HEK293 (cell line): ENCODE measurements around the gene OSBP2.

Experiments
- CTCF ChIP-seq: fragments of 450-650 bp; formaldehyde crosslinking; IDR thresholded peaks from 2 replicates; pipeline ENCODE4 v1.5.1; 2016; ENCODE audit warnings: missing biosample characterization, missing genetic modification characterization
- KLF1 ChIP-seq: fragments of 450-650 bp; formaldehyde crosslinking; IDR thresholded peaks from 2 replicates; pipeline ENCODE4 v1.5.1; 2016; ENCODE audit warnings: missing biosample characterization, missing genetic modification characterization
- PATZ1 ChIP-seq: fragments of 450-650 bp; formaldehyde crosslinking; IDR thresholded peaks from 2 replicates; pipeline ENCODE4 v1.5.1; 2016; ENCODE audit warnings: missing biosample characterization, missing genetic modification characterization
- SP2 ChIP-seq: fragments of 450-650 bp; formaldehyde crosslinking; IDR thresholded peaks from 2 replicates; pipeline ENCODE4 v1.5.1; 2016; ENCODE audit warnings: missing biosample characterization, missing genetic modification characterization
- YY1 ChIP-seq: fragments of 450-650 bp; formaldehyde crosslinking; IDR thresholded peaks from 2 replicates; pipeline ENCODE4 v1.5.1; 2018; ENCODE audit warnings: missing biosample characterization, missing genetic modification characterization
- ZFP37 ChIP-seq: fragments of 450-650 bp; formaldehyde crosslinking; IDR thresholded peaks from 2 replicates; pipeline ENCODE4 v1.5.1; 2016; ENCODE audit warnings: missing biosample characterization, missing genetic modification characterization
- ZNF558 ChIP-seq: fragments of 450-650 bp; formaldehyde crosslinking; IDR thresholded peaks from 2 replicates; pipeline ENCODE4 v1.5.1; 2016; ENCODE audit warnings: missing biosample characterization, missing genetic modification characterization
- ZNF654 ChIP-seq: fragments of 450-650 bp; formaldehyde crosslinking; IDR thresholded peaks from 2 replicates; pipeline ENCODE4 v1.5.1; 2016; ENCODE audit warnings: low read depth, missing biosample characterization, missing genetic modification characterization
- ZSCAN5A ChIP-seq: fragments of 450-650 bp; formaldehyde crosslinking; IDR thresholded peaks from 2 replicates; pipeline ENCODE4 v1.5.1; 2016; ENCODE audit warnings: missing biosample characterization, missing genetic modification characterization

- TF ChIP-seq YY1 (tag by site-specific recombination) (no peak), KLF1 (no peak), CTCF (tag by site-specific recombination) (no peak), PATZ1 (tag by site-specific recombination) (no peak), ZNF654 (no peak), SP2 (tag by site-specific recombination) (no peak), ZNF558 (no peak), ZFP37 (tag by site-specific recombination) (no peak), ZSCAN5A (tag by site-specific recombination) (no peak)
These were observed 10.3 kb downstream of the OSBP2 start for GRCh38 chr22:30704978-30705377.
